OCI-LY3 (cell line): ENCODE measurements around the gene PXK.

Experiments
- H2AFZ ChIP-seq: fragments of 200-600, 300-600 bp; shearing (Covaris generic); 2 replicates; pipeline ENCODE4 v1.6.0; 2014; ENCODE audit warnings: antibody characterized with exemption, low read depth, low read length
- H3K27ac ChIP-seq: fragments of 200-600, 300-600 bp; sonication (generic); 2 replicates; pipeline ENCODE4 v1.5.1; 2014; ENCODE audit warnings: mild to moderate bottlenecking, low read length, moderate library complexity, mixed read lengths
- H3K27me3 ChIP-seq: fragments of 200-600, 300-600 bp; sonication (generic); 2 replicates; pipeline ENCODE4 v1.6.1; 2014; ENCODE audit warnings: low read depth, low read length, mixed read lengths
- H3K36me3 ChIP-seq: fragments of 200-600, 300-600 bp; sonication (generic); replicated peaks from 2 replicates; pipeline ENCODE3; 2014; ENCODE audit warnings: low read depth, low read length, mixed read lengths
- H3K4me1 ChIP-seq: fragments of 300-600, 200-600 bp; sonication (generic); 2 replicates; pipeline ENCODE4 v1.6.1; 2014; ENCODE audit warnings: low read length, mixed read lengths
- H3K4me2 ChIP-seq: fragments of 200-600, 300-600 bp; sonication (generic); 2 replicates; pipeline ENCODE4 v1.6.1; 2014; ENCODE audit warnings: low read length, mixed read lengths
- H3K4me3 ChIP-seq: fragments of 300-600, 200-600 bp; sonication (generic); 2 replicates; pipeline ENCODE4 v1.5.1; 2014; ENCODE audit warnings: antibody characterized with exemption, mild to moderate bottlenecking, low read length, moderate library complexity
- H3K79me2 ChIP-seq: fragments of 300-600, 200-600 bp; shearing (Covaris generic); 2 replicates; pipeline ENCODE4 v1.6.1; 2014; ENCODE audit warnings: mild to moderate bottlenecking, low read length, mixed read lengths
- H3K9ac ChIP-seq: fragments of 300-600, 200-600 bp; shearing (Covaris generic); 2 replicates; pipeline ENCODE4 v1.6.0; 2014; ENCODE audit warnings: mild to moderate bottlenecking, low read length, moderate library complexity
- H3K9me3 ChIP-seq: fragments of 200-600, 300-600 bp; shearing (Covaris generic); 2 replicates; pipeline ENCODE4 v1.6.1; 2014; ENCODE audit warnings: low read length, mixed read lengths; ENCODE audit not compliant: insufficient read depth
- H4K20me1 ChIP-seq: fragments of 200-600, 300-600 bp; sonication (generic); 2 replicates; pipeline ENCODE4 v1.6.1; 2016; ENCODE audit warnings: low read length, mixed read lengths; ENCODE audit not compliant: insufficient read depth
- CTCF ChIP-seq: fragments of 200-600, 300-600 bp; sonication (generic); IDR thresholded peaks from 2 replicates; pipeline ENCODE4 v1.5.1; 2014; ENCODE audit warnings: antibody characterized with exemption, low read length, low read depth
- EZH2phosphoT487 ChIP-seq: fragments of 200-600 bp; shearing (Covaris generic); IDR thresholded peaks from 2 replicates; pipeline ENCODE4 v1.6.1; 2018; ENCODE audit warnings: antibody characterized with exemption, mixed run types, low read depth

Gene PXK

GRCh38 chr3:58331593-58332152 lies 1.0 kb upstream of the PXK start:
- Histone ChIP-seq H3K4me2 (no peak overlapping the region), H3K4me1 (peaks cover 13% of the 10 kb centered on the region), H3K27me3 (no peaks in the 10 kb centered on the region), H3K9ac (no peak overlapping the region), H2AFZ (peak overlapping the region; percentile 91; the same call in 1 of the 2 replicates), H3K4me3 (peak overlapping the region; percentile 91; the same call in 1 of the 2 replicates), H3K9me3 (no peaks in the 10 kb centered on the region), H3K27ac (no peak overlapping the region), H3K79me2 (peaks cover 10% of the 10 kb centered on the region; the same call in 1 of the 2 replicates), H4K20me1 (no peaks in the 10 kb centered on the region), H3K36me3 (no peaks in the 10 kb centered on the region)
- no peak for TF ChIP-seq CTCF
- TF ChIP-seq EZH2phosphoT487 = no peak

DNA sequence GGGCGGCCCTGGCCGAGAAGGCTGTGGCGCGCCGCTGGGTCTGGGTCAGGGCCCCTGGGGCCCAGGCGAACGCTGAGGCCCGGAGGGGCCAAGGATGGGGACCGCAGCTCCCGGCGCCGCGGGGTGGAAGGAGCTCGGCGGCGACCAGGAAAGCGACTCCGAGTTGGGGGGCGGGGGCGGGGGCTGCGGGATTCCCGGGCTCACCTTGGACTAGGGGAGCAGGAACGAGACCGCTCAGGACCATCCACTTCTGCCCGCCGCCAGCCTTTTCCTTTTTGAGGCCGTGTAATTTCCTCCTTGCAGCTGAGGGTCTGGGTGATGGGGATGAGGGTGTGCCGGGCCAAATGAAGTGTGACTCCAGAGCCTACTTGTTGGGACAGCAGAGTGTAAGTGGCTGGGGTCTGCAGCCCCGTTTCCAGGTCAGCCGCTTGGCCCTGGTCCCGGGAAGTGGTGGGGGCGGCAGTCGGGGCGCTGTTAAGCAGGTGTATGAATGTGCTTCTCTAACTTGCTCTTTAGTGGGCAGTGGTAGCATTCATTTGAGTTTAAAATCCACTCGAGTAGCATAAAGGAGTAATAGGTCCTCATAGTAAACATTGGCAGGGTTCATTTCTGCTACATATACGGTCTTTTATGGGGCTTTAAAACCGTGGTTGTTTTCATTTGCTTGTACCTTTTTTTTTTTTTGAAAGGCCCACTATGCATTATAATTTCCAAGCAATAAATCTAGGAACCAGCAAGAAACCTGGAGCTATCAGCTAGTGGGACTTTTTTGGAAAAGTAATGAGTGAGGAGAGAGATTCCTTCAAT lies 717 bp downstream of the PXK start:
- peaks cover 10% of the 10 kb centered on the region; the same call in 1 of the 2 replicates for H3K79me2 ChIP-seq
- H3K27ac ChIP-seq = no peak overlapping the region
- H3K36me3 ChIP-seq = no peaks in the 10 kb centered on the region
- H3K4me1 ChIP-seq = peaks cover 13% of the 10 kb centered on the region
- peak overlapping the region; percentile 91 for H3K4me3 ChIP-seq
- H2AFZ ChIP-seq = peak overlapping the region; percentile 70; the same call in 1 of the 2 replicates
- H3K9me3 ChIP-seq = no peaks in the 10 kb centered on the region
- H3K9ac ChIP-seq = peak overlapping the region; percentile 69
- peak overlapping the region; percentile 82 for H3K4me2 ChIP-seq
- no peak for TF ChIP-seq EZH2phosphoT487
- peak; percentile 57 for TF ChIP-seq CTCF
- no peaks in the 10 kb centered on the region for H3K27me3 ChIP-seq
- no peaks in the 10 kb centered on the region for H4K20me1 ChIP-seq

DNA sequence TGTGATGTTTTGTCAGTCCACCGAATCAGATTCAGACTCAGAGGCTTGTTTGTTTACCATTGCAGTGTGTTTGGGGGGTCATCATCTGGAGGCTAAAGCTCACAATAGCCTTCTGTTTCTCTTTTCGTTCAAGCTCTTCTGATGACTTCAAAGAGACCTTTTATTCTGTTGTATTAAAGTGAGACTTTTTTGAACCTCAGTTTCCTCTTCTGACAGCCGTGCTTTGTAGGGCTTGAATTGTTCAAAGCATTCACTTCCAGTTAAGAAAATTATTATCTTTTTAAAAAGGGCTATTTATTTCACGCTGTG lies 1.3 kb downstream of the PXK start:
- no peak overlapping the region for H2AFZ ChIP-seq
- no peak for TF ChIP-seq EZH2phosphoT487
- no peak for TF ChIP-seq CTCF
- H3K27me3 ChIP-seq = no peaks in the 10 kb centered on the region
- peak overlapping the region; percentile 91 for H3K4me3 ChIP-seq
- no peaks in the 10 kb centered on the region for H4K20me1 ChIP-seq
- H3K4me1 ChIP-seq = peaks cover 13% of the 10 kb centered on the region
- H3K4me2 ChIP-seq = peak overlapping the region; percentile 82
- H3K27ac ChIP-seq = no peak overlapping the region
- no peaks in the 10 kb centered on the region for H3K9me3 ChIP-seq
- peaks cover 10% of the 10 kb centered on the region; the same call in 1 of the 2 replicates for H3K79me2 ChIP-seq
- H3K36me3 ChIP-seq = no peaks in the 10 kb centered on the region
- H3K9ac ChIP-seq = peak overlapping the region; percentile 69

DNA sequence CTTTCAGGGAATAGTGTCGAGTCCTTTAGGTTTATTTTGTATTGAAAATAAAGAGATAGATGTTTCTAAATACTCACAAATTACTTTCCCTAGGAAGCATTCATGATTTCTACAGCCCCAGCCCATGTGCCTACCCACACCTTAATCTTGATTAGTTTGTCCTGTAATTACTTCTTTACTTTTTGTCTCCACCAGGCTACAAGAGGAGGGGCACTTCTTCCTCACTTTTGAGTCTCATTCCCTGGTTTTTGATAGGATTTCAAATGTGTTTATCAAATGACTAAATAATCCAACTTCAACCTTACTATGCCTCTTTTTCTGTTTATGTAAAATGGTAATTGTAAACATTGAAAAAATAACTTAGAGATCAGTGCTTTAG lies 1.8 kb downstream of the PXK start:
- H2AFZ ChIP-seq = no peak overlapping the region
- TF ChIP-seq CTCF (no peak), EZH2phosphoT487 (no peak)
- no peak overlapping the region for H3K9ac ChIP-seq
- no peak overlapping the region for H3K4me2 ChIP-seq
- no peaks in the 10 kb centered on the region for H4K20me1 ChIP-seq
- peaks cover 13% of the 10 kb centered on the region for H3K4me1 ChIP-seq
- H3K27me3 ChIP-seq = no peaks in the 10 kb centered on the region
- no peak overlapping the region for H3K4me3 ChIP-seq
- H3K9me3 ChIP-seq = no peaks in the 10 kb centered on the region
- no peaks in the 10 kb centered on the region for H3K36me3 ChIP-seq
- H3K79me2 ChIP-seq = peaks cover 10% of the 10 kb centered on the region; the same call in 1 of the 2 replicates
- no peak overlapping the region for H3K27ac ChIP-seq
